Lower leg skin (tissue), 3 donors: Measurements from ENCODE around the gene TBC1D9.

Experiments used
- CTCF ChIP-seq, 3 donors: fragments of 450-650 bp; IDR thresholded peaks; one replicate each; pipeline ENCODE4 v1.5.1; 2016; ENCODE audit warnings: antibody characterized with exemption in 3 of 3, mild to moderate bottlenecking in 3 of 3, moderate library complexity in 2 of 3
- POLR2A ChIP-seq, 2 donors: fragments of 450-650 bp; IDR thresholded peaks; one replicate each; pipeline ENCODE4 v1.6.1; 2016 to 2017; ENCODE audit warnings: antibody characterized with exemption in 2 of 2, mild to moderate bottlenecking in 1 of 2, moderate library complexity in 1 of 2

DNA sequence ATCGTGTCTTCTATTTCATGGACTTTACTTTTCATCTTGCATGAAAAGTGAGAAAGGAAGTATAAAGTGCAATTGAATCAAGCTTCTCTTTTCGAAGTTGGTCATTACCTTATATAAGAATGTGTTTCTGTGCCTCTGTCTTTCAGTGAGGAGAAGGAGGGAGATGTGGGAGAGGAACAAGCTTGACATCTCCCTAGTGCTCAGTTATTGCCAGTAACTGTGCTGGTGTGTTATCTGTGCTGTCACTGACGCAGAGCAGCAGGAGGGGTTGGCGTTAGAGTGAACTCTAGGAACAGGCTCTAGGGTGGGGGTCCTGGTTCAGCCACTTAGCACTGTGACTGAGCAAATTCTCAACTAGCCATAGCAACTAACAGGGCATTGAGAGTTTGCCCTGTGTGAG is 34.0 kb upstream of the TBC1D9 start:
- TF ChIP-seq CTCF (IDR thresholded peaks at IDR 0.05) (no peak), POLR2A (IDR thresholded peaks at IDR 0.05) (no peak)
